ENCODE data around the gene COPA. TPM values are rescaled to one million over a fixed set of nuclear protein-coding genes. Genes with fewer than 3 reads are reported as not detected.

The COPA gene
- total RNA-seq, 1 experiment from 2014 or later: 118 TPM

- Histone ChIP-seq H2BK12ac (ENCODE audit: insufficient read length, low read depth, low read length) (no peak overlapping the region), H3K9me3 (ENCODE audit: control insufficient read depth, low read depth, low read length) (no peaks in the 10 kb centered on the region), H3K4me2 (ENCODE audit: insufficient read depth, insufficient read length, low read length) (peak overlapping the region; percentile 3), H3K27ac (ENCODE audit: insufficient read length, low read depth, low read length) (no peak overlapping the region), H2BK20ac (ENCODE audit: low read depth, low read length, poor library complexity, severe bottlenecking) (no peak overlapping the region), H3K4me1 (ENCODE audit: insufficient read depth, low read length) (peaks cover 20% of the 10 kb centered on the region), H3T11ph (ENCODE audit: low read length) (no peak overlapping the region), H3K18ac (ENCODE audit: insufficient read length, low read depth, low read length) (no peak overlapping the region), H2BK15ac (ENCODE audit: low read depth, low read length) (no peak overlapping the region), H4K5ac (ENCODE audit: insufficient read length, low read depth, low read length) (no peak overlapping the region), H3K27me3 (ENCODE audit: insufficient read depth, low read length) (no peaks in the 10 kb centered on the region), H3K79me2 (ENCODE audit: insufficient read depth, low read length) (no peaks in the 10 kb centered on the region), H4K91ac (ENCODE audit: insufficient read length, low read depth, low read length) (no peak overlapping the region), H2BK5ac (ENCODE audit: insufficient read length, low read length) (no peak overlapping the region), H2AK5ac (ENCODE audit: insufficient read length, low read length) (no peak overlapping the region), H3K9ac (ENCODE audit: extremely low read depth, insufficient read length, low read length) (no peak overlapping the region), H2BK120ac (ENCODE audit: low read depth, low read length, poor library complexity, severe bottlenecking) (no peak overlapping the region), H3K23me2 (ENCODE audit: insufficient read length, low read depth, low read length, poor library complexity, severe bottlenecking) (peaks cover 7% of the 10 kb centered on the region), H4K20me1 (ENCODE audit: control insufficient read depth, insufficient read depth, insufficient read length) (no peaks in the 10 kb centered on the region), H3K79me1 (ENCODE audit: insufficient read depth, low read depth, low read length, poor library complexity, severe bottlenecking) (no peaks in the 10 kb centered on the region), H3K56ac (ENCODE audit: insufficient read length, low read depth, low read length) (no peak overlapping the region), H3K23ac (ENCODE audit: insufficient read length, low read depth, low read length) (no peak overlapping the region), H3K14ac (ENCODE audit: insufficient read depth, low read length) (peak overlapping the region; percentile 34; the same call in 1 of the 2 replicates), H2AFZ (ENCODE audit: low read length) (no peak overlapping the region), H4K8ac (replicated peaks; ENCODE audit: insufficient read length, low read depth, low read length) (no peak overlapping the region), H3K4ac (ENCODE audit: low read depth, low read length) (no peak overlapping the region)
- peak; percentile 98 for TF ChIP-seq CTCF (conservative IDR thresholded peaks at IDR 0.05)
- peak; percentile 73 for DNase-seq
- no CpG with 5 or more reads among the region's 5 CpGs for WGBS (ENCODE audit: extremely low coverage, insufficient read length, low lambda C conversion rate)
- H3K4me1 Mint-ChIP-seq: peaks cover 42 to 47% of the 10 kb centered on the region in 2 experiments
- H3K36me3 Mint-ChIP-seq (ENCODE audit: insufficient read depth in 1 of 3, low read depth in 3 of 3): no peaks in the 10 kb centered on the region
- H3K9me3 Mint-ChIP-seq: no peaks in the 10 kb centered on the region; a peak in 1 of 5 replicates
- H3K27me3 Mint-ChIP-seq (ENCODE audit: low read depth): no peaks in the 10 kb centered on the region
- peak overlapping the region; percentile 44 to 61; a peak in 3 of 5 replicates for H3K4me3 Mint-ChIP-seq
- peak overlapping the region in 1 of 3 experiments; percentile 97; a peak in 2 of 7 replicates for H3K27ac Mint-ChIP-seq
Observed at GRCh38 chr1:160376525-160377131, 33.6 kb upstream of the COPA start.

All from H9 (cell line).